HG02870 (cell line): ENCODE measurements around the gene PNP.
A peak's percentile ranks its signal among the peaks of the same experiment; 100 is the strongest.

Experiments
- ATAC-seq: cut with Tn5 transposase; IDR thresholded peaks from one replicate; pipeline ENCODE4 v1.9.1; 2021; ENCODE audit warnings: mild to moderate bottlenecking, moderate library complexity; ENCODE audit not compliant: unreplicated experiment

The PNP gene

GRCh38 chr14:20454516-20455354 lies 14.5 kb upstream of the PNP start, which contains the start of the genes APEX1 and OSGEP:
TSS of gene APEX1 (plus strand) at chr14:20455226. CDS start at chr14:20455646, 420 bp downstream.
TSS of gene OSGEP (minus strand) at chr14:20454812. CDS start at chr14:20454683, 129 bp downstream.
- peak; percentile 85 for ATAC-seq

- ATAC-seq, result peak; percentile 56
These were observed 13.6 kb upstream of the PNP start for GRCh38 chr14:20455355-20456300.

- no peak for ATAC-seq
These were observed 12.2 kb upstream of the PNP start for GRCh38 chr14:20456971-20457370.

GRCh38 chr14:20458031-20458789 lies 11.0 kb upstream of the PNP start:
- no peak for ATAC-seq

DNA sequence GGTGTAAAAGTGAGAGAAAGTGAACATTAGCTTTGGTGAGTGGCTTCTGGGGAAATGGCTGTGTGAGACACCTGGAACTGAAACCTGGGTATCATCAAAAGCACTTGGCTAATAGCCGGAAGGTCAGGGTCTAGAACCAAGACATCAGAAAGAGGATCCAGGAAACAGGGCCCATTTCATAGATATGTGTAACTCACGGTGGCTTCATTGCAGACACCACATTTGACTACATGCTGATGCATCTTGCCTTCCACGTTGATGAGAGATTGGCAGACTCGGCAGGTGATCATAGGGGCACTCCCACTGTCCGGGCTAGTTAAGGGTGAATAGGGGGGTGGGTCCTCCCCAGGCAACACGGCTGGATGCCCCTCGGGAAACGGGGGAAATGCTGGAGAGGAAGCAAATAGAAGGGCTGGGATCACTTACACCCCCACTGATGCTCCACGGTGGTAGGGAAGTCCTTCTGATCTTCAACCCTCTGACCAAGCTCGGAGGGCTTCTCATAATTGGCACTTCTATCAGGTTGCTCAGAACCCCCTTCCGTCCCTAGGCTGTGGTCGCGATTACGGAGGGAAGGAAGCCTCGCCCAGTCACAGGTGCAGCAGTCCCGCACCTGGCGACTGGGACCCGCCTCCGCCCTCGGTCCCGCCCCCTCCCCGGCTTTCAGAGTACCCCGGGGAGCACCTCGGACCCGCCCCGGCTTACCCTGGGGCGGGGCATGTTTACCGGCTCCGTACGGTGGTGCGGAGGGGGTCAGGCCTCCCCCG lies 8.6 kb upstream of the PNP start:
- peak; percentile 7 for ATAC-seq

- ATAC-seq, result peak; percentile 93
These were observed 7.7 kb upstream of the PNP start, which contains the start of gene PIP4P1 for GRCh38 chr14:20461225-20462141. TSS of gene PIP4P1 (minus strand) at chr14:20461434. CDS start at chr14:20461325, 109 bp downstream.

DNA sequence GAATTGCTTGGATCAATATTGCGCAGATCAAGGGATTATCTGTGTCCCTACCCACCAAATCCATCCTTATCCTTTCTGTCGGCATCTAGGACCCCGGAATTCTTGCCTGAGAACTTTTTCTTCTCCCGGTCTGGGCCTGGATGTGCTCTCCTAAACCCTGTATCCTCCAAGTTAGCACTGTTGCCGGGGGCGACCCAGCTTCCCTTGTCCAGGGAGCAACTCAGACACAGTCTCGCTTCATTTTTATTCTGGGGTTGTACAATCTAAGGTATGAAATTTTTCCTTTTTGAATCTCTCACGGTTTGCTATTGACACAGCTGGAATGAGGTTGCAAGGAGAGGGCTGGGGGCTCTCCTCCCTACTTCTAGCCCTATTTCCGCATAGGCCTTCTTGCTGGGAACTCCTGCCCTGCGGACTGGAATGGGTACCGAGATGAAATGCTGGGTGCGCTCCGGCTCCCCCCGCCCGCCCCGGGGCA lies 403 bp upstream of the PNP start:
- ATAC-seq, result no peak

- peak; percentile 47 for ATAC-seq
These were observed 840 bp downstream of the PNP start for GRCh38 chr14:20469890-20470602.

GRCh38 chr14:20470603-20470901 lies 1.3 kb downstream of the PNP start:
- no peak for ATAC-seq

DNA sequence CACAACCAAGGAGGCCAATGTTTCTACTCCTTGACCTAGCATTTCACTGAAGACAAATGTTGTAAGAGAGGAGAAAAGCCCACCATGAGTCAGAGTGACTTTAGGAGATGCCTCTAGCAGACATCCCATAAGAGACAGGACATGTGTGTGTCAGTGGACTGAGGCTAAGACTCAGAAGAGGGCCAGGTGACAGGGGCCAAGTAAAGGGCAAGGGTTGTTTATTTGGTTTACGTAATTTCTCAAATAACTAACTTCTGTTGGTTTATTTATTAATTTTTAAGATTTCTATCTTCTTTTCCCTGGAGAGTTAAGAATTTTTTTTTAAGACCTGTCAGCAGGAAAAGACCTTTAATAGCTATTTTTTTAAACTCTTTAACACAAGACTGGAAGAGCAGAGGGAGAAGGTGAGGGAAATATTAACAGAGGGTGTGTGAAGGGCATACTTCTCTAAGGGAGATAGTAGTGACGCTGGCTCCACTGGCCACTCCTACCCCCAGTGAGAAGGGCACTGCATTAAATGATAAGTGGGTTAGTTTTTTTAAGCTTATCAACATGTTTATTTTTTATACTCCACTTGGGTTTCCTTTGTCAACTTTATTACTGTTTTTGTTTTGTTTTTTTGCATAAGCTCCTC lies 3.4 kb downstream of the PNP start:
- no peak for ATAC-seq

GRCh38 chr14:20476776-20477175 lies 7.6 kb downstream of the PNP start:
- ATAC-seq, result no peak

GRCh38 chr14:20477211-20477876 lies 8.1 kb downstream of the PNP start:
- ATAC-seq, result no peak

GRCh38 chr14:20478894-20479293 lies 9.7 kb downstream of the PNP start:
- ATAC-seq, result no peak

- no peak for ATAC-seq
These were observed 13.2 kb downstream of the PNP start for GRCh38 chr14:20482382-20482781.

DNA sequence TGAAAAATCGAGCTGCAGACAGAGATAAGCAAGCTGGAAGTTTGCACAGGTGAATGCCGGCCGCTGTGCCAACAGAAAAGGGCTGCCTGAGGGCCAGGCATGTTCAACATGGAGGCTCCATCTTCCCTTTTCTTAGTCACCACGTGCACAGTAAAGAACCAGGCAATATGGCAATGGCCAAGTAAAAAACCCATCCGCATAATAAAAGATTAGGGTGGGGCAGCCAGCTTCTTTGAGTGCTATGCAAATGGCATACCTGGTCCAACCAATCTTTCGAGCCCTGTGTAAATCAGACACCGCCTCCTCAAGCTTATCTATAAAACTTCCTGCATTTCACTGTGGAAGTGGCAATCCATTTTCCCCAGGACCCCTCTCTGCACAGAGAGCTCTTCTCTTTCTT lies 16.7 kb downstream of the PNP start:
- ATAC-seq, result no peak

- ATAC-seq, result no peak
These were observed 17.6 kb downstream of the PNP start for GRCh38 chr14:20486684-20487395.

DNA sequence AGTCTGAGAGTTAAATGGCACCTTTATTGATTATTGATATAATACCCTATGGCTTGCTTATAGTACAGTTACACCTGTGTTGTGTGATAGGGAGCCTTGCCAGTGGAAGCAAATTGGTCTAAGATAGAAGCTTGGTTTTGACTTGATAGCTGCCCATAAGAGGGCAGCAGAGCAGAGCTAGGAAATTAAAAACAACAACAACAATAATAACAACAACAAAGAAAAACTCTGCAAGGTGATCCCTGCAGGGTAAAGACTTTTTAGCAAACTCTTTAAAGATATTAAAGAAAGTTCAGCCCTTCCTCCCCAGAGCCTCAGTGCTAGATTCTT lies 18.2 kb downstream of the PNP start:
- ATAC-seq, result no peak
